K562 (cell line): ENCODE results near the gene NOXRED1. TPM values are rescaled to one million over a fixed set of nuclear protein-coding genes. Genes with fewer than 3 reads are reported as not detected.

ENCODE experiments used
- MCM2 ChIP-seq: fragments of 450-650 bp; IDR thresholded peaks from 2 replicates; pipeline ENCODE4 v1.6.1; 2017; ENCODE audit warnings: low read depth, mild to moderate bottlenecking
- PHF8 ChIP-seq: fragments of 200-600 bp; sonication (generic); IDR thresholded peaks from 2 replicates; pipeline ENCODE4 v1.6.1; 2012; ENCODE audit warnings: mixed run types, mild to moderate bottlenecking, inconsistent platforms, low read length, moderate library complexity, borderline replicate concordance
- POU5F1 ChIP-seq: fragments of 150-350 bp; IDR thresholded peaks from 2 replicates; pipeline ENCODE4 v1.6.1; 2014; ENCODE audit warnings: borderline replicate concordance, low read length, low read depth, mild to moderate bottlenecking; ENCODE audit not compliant: partially characterized antibody
- SAP30 ChIP-seq: fragments of 200-600 bp; sonication (generic); IDR thresholded peaks from 2 replicates; pipeline ENCODE4 v1.6.1; 2012; ENCODE audit warnings: borderline replicate concordance, low read depth, mild to moderate bottlenecking, moderate library complexity, low read length, control low read depth, inconsistent platforms; ENCODE audit not compliant: insufficient read depth, poor library complexity, severe bottlenecking
- SIN3A ChIP-seq, 2 experiments: fragments of 150-350 bp in 1 of 2; IDR thresholded peaks; 2 replicates each; pipeline ENCODE4 v1.6.1; 2011 to 2016; ENCODE audit warnings: borderline replicate concordance in 2 of 2, low read depth in 2 of 2, low read length in 2 of 2, mild to moderate bottlenecking in 2 of 2, moderate library complexity in 2 of 2; ENCODE audit not compliant: control insufficient read depth in 1 of 2
- SUPT5H ChIP-seq: fragments of 450-650 bp; IDR thresholded peaks from 2 replicates; pipeline ENCODE4 v1.6.1; 2016
- TBL1XR1 ChIP-seq, 2 experiments: IDR thresholded peaks; 2 replicates each; pipeline ENCODE4 v1.6.1; 2012; ENCODE audit warnings: improper control_type of control experiment in 2 of 2, low read length in 2 of 2, mild to moderate bottlenecking in 1 of 2
- ZNF507 ChIP-seq: conservative IDR thresholded peaks from 2 replicates; pipeline ENCODE4 v1.6.1; 2017; ENCODE audit warnings: missing genetic modification characterization, missing compliant biosample characterization
- ZNF592 ChIP-seq: fragments of 450-650 bp; IDR thresholded peaks from 2 replicates; pipeline ENCODE4 v1.6.1; 2017; ENCODE audit warnings: antibody characterized with exemption, mild to moderate bottlenecking
- polyA plus RNA-seq, 8 experiments: library from polyadenylated mRNA; depleted of rRNA in 4 of 8; stranded (reverse) in 5 of 8; unstranded in 3 of 8; fragments of >200 nt; fragmentation: Nextera tagmentation in 2 of 8; fragmentation: Illumina TruSeq in 1 of 8; extraction: Ambion mirVana in 2 of 8; extraction: Trizol in 1 of 8; gene quantifications; 2 replicates each; pipeline versions ENCODE4 v1.2.1 to v1.2.3, GENCODE V29; 2011 to 2014; ENCODE audit warnings: inconsistent platforms in 1 of 8, missing spikeins in 1 of 8
- total RNA-seq, 7 experiments: library from RNA; depleted of rRNA in 6 of 7; stranded (reverse); fragments of >200 nt in 6 of 7; fragmentation: Illumina TruSeq in 2 of 7; extraction: Trizol in 2 of 7; gene quantifications; 2 replicates each; pipeline versions ENCODE4 v1.2.1 to v1.2.3, GENCODE V29; 2011 to 2021; ENCODE audit warnings: low replicate concordance in 1 of 7
- TF ChIP-seq, protein P1 (sequence below): fragments of 200-800 bp; sonication (Bioruptor generic); IDR thresholded peaks from 2 replicates; pipeline ENCODE4 v1.6.1; 2017; ENCODE audit warnings: missing genetic modification characterization, missing compliant biosample characterization
- TF ChIP-seq, protein P2 (sequence below), 2 experiments: fragments of 450-650 bp; conservative IDR thresholded peaks; 2 replicates each; pipeline ENCODE4 v1.6.1; 2017; ENCODE audit warnings: mild to moderate bottlenecking in 2 of 2, moderate library complexity in 2 of 2
- TF ChIP-seq, protein P3 (sequence below): fragments of 200-800 bp; sonication (Bioruptor generic); IDR thresholded peaks from 2 replicates; pipeline ENCODE4 v1.6.1; 2017; ENCODE audit warnings: missing genetic modification characterization, missing compliant biosample characterization

NOXRED1 gene
- total and polyA plus RNA-seq, 9 of the 15 experiments (the other 6 are each of a cell fraction or from before 2014, with no cell fraction given) = 0.15 to 0.85 (median 0.30) TPM

DNA sequence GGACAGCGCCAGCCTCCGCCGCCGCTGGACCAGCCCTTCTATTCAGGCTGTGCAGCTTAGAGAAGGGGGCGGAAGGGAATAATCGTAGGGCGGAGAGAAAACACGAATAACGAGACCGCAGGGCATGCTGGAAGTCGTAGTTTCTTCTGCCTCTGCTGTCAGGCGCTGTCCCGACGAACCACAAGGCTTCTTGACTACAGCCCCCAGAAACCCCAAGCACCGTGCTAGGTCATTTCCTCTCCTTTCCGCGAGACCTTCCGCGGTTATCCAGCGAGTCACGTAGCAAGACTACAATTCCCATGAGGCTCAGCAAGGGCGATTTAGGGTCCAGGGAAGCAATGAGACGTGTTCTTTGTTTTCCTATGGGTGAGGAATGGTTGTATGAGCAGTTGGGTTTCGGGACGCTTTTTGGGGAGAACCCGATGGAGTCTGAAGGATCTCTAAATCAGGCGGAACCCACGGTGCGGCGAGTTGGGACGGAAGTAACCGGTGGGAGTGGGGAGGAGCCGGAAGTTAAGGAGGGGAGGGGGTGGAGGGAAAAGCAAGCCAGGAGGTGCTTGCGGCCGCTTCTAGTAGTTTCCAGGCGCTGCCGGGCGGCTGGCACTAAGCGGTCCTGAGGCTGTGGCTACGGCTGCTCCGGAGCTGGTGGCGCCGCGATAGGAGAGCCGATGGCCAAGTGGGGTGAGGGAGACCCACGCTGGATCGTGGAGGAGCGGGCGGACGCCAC is 34.4 kb upstream of the NOXRED1 start, which contains the start of the genes AHSA1 and VIPAS39 (continued):
- peak; percentile 75 for TF ChIP-seq ZNF592
- peak in 1 of 2 experiments; percentile 65; a peak in 1 of 4 replicates for TF ChIP-seq SIN3A (IDR thresholded peaks at IDR 0.05; ENCODE audit: borderline replicate concordance in 2 of 2, control insufficient read depth in 1 of 2, low read depth in 2 of 2, low read length in 2 of 2)
- TF ChIP-seq, protein P1, sequence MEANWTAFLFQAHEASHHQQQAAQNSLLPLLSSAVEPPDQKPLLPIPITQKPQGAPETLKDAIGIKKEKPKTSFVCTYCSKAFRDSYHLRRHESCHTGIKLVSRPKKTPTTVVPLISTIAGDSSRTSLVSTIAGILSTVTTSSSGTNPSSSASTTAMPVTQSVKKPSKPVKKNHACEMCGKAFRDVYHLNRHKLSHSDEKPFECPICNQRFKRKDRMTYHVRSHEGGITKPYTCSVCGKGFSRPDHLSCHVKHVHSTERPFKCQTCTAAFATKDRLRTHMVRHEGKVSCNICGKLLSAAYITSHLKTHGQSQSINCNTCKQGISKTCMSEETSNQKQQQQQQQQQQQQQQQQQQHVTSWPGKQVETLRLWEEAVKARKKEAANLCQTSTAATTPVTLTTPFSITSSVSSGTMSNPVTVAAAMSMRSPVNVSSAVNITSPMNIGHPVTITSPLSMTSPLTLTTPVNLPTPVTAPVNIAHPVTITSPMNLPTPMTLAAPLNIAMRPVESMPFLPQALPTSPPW (CRISPR knock-in tag) = peak; percentile 90
- peak; percentile 74 for TF ChIP-seq SUPT5H
- TF ChIP-seq SAP30 = peak; percentile 30
- peak; percentile 57; the same call in 1 of the 2 replicates for TF ChIP-seq PHF8
- peak; percentile 43 for TF ChIP-seq POU5F1
- TF ChIP-seq, protein P2, sequence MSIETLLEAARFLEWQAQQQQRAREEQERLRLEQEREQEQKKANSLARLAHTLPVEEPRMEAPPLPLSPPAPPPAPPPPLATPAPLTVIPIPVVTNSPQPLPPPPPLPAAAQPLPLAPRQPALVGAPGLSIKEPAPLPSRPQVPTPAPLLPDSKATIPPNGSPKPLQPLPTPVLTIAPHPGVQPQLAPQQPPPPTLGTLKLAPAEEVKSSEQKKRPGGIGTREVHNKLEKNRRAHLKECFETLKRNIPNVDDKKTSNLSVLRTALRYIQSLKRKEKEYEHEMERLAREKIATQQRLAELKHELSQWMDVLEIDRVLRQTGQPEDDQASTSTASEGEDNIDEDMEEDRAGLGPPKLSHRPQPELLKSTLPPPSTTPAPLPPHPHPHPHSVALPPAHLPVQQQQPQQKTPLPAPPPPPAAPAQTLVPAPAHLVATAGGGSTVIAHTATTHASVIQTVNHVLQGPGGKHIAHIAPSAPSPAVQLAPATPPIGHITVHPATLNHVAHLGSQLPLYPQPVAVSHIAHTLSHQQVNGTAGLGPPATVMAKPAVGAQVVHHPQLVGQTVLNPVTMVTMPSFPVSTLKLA (conservative IDR thresholded peaks at IDR 0.05) = peak; percentile 76
- TF ChIP-seq ZNF507 (tag) = no peak
- TF ChIP-seq, protein P3, sequence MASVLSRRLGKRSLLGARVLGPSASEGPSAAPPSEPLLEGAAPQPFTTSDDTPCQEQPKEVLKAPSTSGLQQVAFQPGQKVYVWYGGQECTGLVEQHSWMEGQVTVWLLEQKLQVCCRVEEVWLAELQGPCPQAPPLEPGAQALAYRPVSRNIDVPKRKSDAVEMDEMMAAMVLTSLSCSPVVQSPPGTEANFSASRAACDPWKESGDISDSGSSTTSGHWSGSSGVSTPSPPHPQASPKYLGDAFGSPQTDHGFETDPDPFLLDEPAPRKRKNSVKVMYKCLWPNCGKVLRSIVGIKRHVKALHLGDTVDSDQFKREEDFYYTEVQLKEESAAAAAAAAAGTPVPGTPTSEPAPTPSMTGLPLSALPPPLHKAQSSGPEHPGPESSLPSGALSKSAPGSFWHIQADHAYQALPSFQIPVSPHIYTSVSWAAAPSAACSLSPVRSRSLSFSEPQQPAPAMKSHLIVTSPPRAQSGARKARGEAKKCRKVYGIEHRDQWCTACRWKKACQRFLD = peak; percentile 79
- TF ChIP-seq MCM2 = no peak
- peak in 1 of 2 experiments; percentile 20; a peak in 1 of 4 replicates for TF ChIP-seq TBL1XR1 (IDR thresholded peaks at IDR 0.05; ENCODE audit: low read length in 2 of 2)
